ENCODE data around the gene NPPA. TPM values are rescaled to one million over a fixed set of nuclear protein-coding genes. Genes with fewer than 3 reads are reported as not detected.

Gene NPPA
- total and polyA plus RNA-seq, 10 of the 15 experiments (the other 5 are each of a cell fraction or from before 2014, with no cell fraction given) = 0.31 to 0.39 TPM; not detected in 8

DNA sequence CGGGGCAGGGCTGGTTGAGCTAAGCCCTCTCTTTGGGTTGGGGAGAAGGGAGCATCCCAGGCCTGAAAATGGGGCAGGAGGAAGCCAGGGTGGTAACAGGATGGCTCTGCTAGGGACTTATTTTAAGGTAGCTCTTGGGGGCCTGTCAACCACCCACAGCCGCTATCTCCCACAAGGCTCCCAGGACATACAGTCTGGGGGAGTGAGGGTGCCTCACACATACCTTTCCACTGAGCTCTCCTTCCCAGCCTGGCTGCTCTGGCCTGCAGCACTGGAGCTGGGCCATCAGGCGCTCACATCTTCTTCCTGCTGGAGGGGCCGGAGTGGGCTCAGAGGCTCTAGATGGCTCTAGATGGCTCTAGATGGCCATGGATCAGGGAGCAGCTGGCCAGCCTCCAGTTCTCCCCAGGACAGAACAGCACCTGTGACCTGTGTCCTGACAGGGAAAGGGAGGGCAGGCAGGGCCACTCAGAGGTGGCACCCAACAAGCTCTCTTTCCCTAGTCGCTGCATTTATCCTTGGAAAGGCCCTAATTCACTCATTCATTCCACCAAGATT, 22.1 kb upstream of the NPPA start:
- CTCF ChIA-PET = interaction anchor here (0.8 to 1.6 kb wide), 3 partner anchors 28 to 98 kb away, joined by 3 to 6 read pairs (median 4); no protein-coding TSS in a partner anchor
- ATAC-seq (no peak), FAIRE-seq (no peak), DNase-seq (ENCODE audit: low read depth, low spot score) (no peak)
- no peaks in the 10 kb centered on the region for H3K79me2 ChIP-seq (ENCODE audit: control insufficient read depth, insufficient read depth, low read length)
- no peak for TF ChIP-seq RFX5 (IDR thresholded peaks at IDR 0.05; ENCODE audit: low read depth, low read length)
- TF ChIP-seq BHLHE40 (IDR thresholded peaks at IDR 0.05; ENCODE audit: borderline replicate concordance in 1 of 2, low read depth in 2 of 2, low read length in 1 of 2) = no peak
- TF ChIP-seq SIX5 (IDR thresholded peaks at IDR 0.05; ENCODE audit: low read depth, low read length, severe bottlenecking) = no peak
- BruUV-seq (replicated peaks) = no TSS peak
- intact Hi-C loops (cut with micrococcal nuclease; ENCODE audit: unreplicated experiment) = no loop called here
- no peak overlapping the region for H2AFZ ChIP-seq (ENCODE audit: control insufficient read depth, low read depth, low read length)
- POLR2A ChIA-PET = interaction anchor here (0.5 kb wide), 1 partner anchor 1528 kb away, joined by 3 read pairs; no protein-coding TSS in a partner anchor
- RAD21 ChIA-PET (ENCODE audit: unreplicated experiment) = no interaction called here
- no peak overlapping the region for H3K9ac ChIP-seq (ENCODE audit: control insufficient read depth, insufficient read depth, low read length)
- H3K36me3 ChIP-seq (ENCODE audit: control insufficient read depth in 2 of 2, insufficient read depth in 2 of 2, low read length in 1 of 2) = no peaks in the 10 kb centered on the region
- in situ Hi-C loops (cut with MboI) = no loop called here
- H3K4me1 ChIP-seq (ENCODE audit: control insufficient read depth, insufficient read depth, low read length) = no peaks in the 10 kb centered on the region
- no peaks in the 10 kb centered on the region for H4K20me1 ChIP-seq (ENCODE audit: control insufficient read depth, insufficient read depth)
- H3K27me3 ChIP-seq (replicated peaks in 1 of 2; ENCODE audit: control insufficient read depth in 2 of 2, insufficient read depth in 2 of 2, low read length in 1 of 2) = peaks cover 0 to 1% of the 10 kb centered on the region in 2 experiments; a peak in 2 of 4 replicates
- H3K9me3 ChIP-seq (replicated peaks; ENCODE audit: control insufficient read depth, insufficient read depth, low read length) = no peaks in the 10 kb centered on the region
- H3K27ac ChIP-seq (ENCODE audit: control insufficient read depth, insufficient read depth) = no peak overlapping the region
- no peak overlapping the region for H3K4me2 ChIP-seq (ENCODE audit: control insufficient read depth, insufficient read depth)
- SMC1A ChIA-PET (ENCODE audit: uncharacterized antibody, unreplicated experiment) = no interaction called here
- H3K4me3 ChIP-seq = no peak overlapping the region
- 27% methylated on average over 5 of the region's 5 CpGs for WGBS (ENCODE audit: insufficient coverage, insufficient replicate concordance, low lambda C conversion rate, missing lambda C conversion rate)

DNA sequence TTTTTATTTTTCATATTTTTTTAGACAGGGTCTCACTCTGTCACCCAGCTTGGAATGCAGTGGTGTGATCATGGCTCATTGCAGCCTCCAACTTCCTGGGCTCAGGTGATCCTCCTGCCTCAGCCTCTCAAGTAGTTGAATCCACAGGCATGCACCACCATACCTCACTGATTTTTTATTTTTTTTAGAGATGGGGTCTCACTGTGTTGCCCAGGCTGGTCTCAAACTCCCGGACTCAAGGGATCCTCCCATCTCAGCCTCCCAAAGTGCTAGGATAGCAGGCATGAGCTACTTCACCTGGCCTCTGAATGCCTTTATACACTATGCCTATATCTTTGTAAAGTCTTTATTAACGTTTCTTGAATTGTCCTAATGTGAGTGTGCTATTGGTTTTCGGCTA, 21.5 kb upstream of the NPPA start:
- H3K4me2 ChIP-seq (ENCODE audit: control insufficient read depth, insufficient read depth) = no peak overlapping the region
- BruUV-seq (replicated peaks) = no TSS peak
- DNase-seq (ENCODE audit: low read depth, low spot score) (no peak), ATAC-seq (no peak), FAIRE-seq (no peak)
- no peaks in the 10 kb centered on the region for H3K79me2 ChIP-seq (ENCODE audit: control insufficient read depth, insufficient read depth, low read length)
- WGBS (ENCODE audit: insufficient coverage, insufficient replicate concordance, low lambda C conversion rate, missing lambda C conversion rate) = 7% methylated on average over 3 of the region's 3 CpGs
- ChIA-PET RAD21 (ENCODE audit: unreplicated experiment) (no interaction called here), CTCF (interaction anchor here (1.5 to 1.6 kb wide), 2 partner anchors 27 to 31 kb away, joined by 3 to 4 read pairs; no protein-coding TSS in a partner anchor), POLR2A (no interaction called here), SMC1A (ENCODE audit: uncharacterized antibody, unreplicated experiment) (no interaction called here)
- H3K36me3 ChIP-seq (ENCODE audit: control insufficient read depth in 2 of 2, insufficient read depth in 2 of 2, low read length in 1 of 2) = no peaks in the 10 kb centered on the region
- peaks cover 0 to 1% of the 10 kb centered on the region in 2 experiments; a peak in 1 of 4 replicates for H3K27me3 ChIP-seq (replicated peaks in 1 of 2; ENCODE audit: control insufficient read depth in 2 of 2, insufficient read depth in 2 of 2, low read length in 1 of 2)
- no peak overlapping the region for H3K9ac ChIP-seq (ENCODE audit: control insufficient read depth, insufficient read depth, low read length)
- H3K27ac ChIP-seq (ENCODE audit: control insufficient read depth, insufficient read depth) = no peak overlapping the region
- no peaks in the 10 kb centered on the region for H3K9me3 ChIP-seq (replicated peaks; ENCODE audit: control insufficient read depth, insufficient read depth, low read length)
- H3K4me1 ChIP-seq (ENCODE audit: control insufficient read depth, insufficient read depth, low read length) = no peaks in the 10 kb centered on the region
- no peak overlapping the region for H2AFZ ChIP-seq (ENCODE audit: control insufficient read depth, low read depth, low read length)
- no peak overlapping the region for H3K4me3 ChIP-seq
- no peaks in the 10 kb centered on the region for H4K20me1 ChIP-seq (ENCODE audit: control insufficient read depth, insufficient read depth)
- intact Hi-C loops (cut with micrococcal nuclease; ENCODE audit: unreplicated experiment) = no loop called here
- in situ Hi-C loops (cut with MboI) = no loop called here
- TF ChIP-seq MEF2B (IDR thresholded peaks at IDR 0.05; ENCODE audit: partially characterized antibody, poor library complexity, severe bottlenecking) (no peak), SMAD1 (IDR thresholded peaks at IDR 0.05; ENCODE audit: low read depth, partially characterized antibody) (no peak), SMARCA5 (IDR thresholded peaks at IDR 0.05) (no peak), MYB (IDR thresholded peaks at IDR 0.05; ENCODE audit: borderline replicate concordance, low read depth, low read length) (no peak), EP300 (IDR thresholded peaks at IDR 0.05; ENCODE audit: borderline replicate concordance in 1 of 2, control insufficient read depth in 1 of 2, low read depth in 2 of 2, low read length in 2 of 2) (no peak), RFX5 (IDR thresholded peaks at IDR 0.05; ENCODE audit: low read depth, low read length) (no peak), ZBED1 (IDR thresholded peaks at IDR 0.05; ENCODE audit: borderline replicate concordance) (no peak), SMC3 (IDR thresholded peaks at IDR 0.05; ENCODE audit: borderline replicate concordance, low read length) (no peak), MTA2 (IDR thresholded peaks at IDR 0.05; ENCODE audit: low read depth) (no peak), STAT3 (IDR thresholded peaks at IDR 0.05; ENCODE audit: low read depth, low read length) (no peak), RB1 (IDR thresholded peaks at IDR 0.05; ENCODE audit: borderline replicate concordance) (no peak), NFYA (IDR thresholded peaks at IDR 0.05; ENCODE audit: borderline replicate concordance, low read depth, low read length) (no peak)
- TF ChIP-seq, protein P1, sequence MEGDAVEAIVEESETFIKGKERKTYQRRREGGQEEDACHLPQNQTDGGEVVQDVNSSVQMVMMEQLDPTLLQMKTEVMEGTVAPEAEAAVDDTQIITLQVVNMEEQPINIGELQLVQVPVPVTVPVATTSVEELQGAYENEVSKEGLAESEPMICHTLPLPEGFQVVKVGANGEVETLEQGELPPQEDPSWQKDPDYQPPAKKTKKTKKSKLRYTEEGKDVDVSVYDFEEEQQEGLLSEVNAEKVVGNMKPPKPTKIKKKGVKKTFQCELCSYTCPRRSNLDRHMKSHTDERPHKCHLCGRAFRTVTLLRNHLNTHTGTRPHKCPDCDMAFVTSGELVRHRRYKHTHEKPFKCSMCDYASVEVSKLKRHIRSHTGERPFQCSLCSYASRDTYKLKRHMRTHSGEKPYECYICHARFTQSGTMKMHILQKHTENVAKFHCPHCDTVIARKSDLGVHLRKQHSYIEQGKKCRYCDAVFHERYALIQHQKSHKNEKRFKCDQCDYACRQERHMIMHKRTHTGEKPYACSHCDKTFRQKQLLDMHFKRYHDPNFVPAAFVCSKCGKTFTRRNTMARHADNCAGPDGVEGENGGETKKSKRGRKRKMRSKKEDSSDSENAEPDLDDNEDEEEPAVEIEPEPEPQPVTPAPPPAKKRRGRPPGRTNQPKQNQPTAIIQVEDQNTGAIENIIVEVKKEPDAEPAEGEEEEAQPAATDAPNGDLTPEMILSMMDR (IDR thresholded peaks at IDR 0.05 in 2 of 3, conservative IDR thresholded peaks at IDR 0.05 in 1 of 3; ENCODE audit: control insufficient read depth in 2 of 3, extremely low read depth in 1 of 3, insufficient read depth in 1 of 3, low read depth in 3 of 3, low read length in 3 of 3) = no peak

All from GM12878 (cell line).